Epidermal melanocyte (primary cell): ENCODE data around the gene CHCHD3.

Experiments
- DNase-seq: peaks from one replicate; pipeline ENCODE4 v3.0.0; 2011; ENCODE audit warnings: low spot score; ENCODE audit not compliant: insufficient read length

The CHCHD3 gene

DNA sequence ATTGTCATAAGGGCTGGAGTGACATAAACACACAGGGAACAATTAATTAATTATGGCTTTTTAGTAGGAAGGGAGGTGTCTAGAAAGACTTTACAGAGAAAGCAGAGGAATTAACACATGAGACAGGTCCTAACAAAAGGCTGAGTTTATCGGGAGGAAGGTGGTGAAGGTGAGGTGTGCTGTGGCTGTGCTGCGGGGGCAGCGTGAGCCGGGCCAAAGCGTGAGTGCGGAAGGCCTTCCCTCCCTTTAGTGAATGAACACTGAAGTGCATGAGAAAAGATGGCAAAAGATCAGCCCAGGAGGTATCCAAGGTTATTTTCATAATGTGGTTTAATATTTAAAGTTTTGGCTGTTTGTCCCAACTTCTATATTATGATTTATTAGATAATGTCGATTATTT is 262.2 kb downstream of the CHCHD3 start:
- no peak for DNase-seq

DNA sequence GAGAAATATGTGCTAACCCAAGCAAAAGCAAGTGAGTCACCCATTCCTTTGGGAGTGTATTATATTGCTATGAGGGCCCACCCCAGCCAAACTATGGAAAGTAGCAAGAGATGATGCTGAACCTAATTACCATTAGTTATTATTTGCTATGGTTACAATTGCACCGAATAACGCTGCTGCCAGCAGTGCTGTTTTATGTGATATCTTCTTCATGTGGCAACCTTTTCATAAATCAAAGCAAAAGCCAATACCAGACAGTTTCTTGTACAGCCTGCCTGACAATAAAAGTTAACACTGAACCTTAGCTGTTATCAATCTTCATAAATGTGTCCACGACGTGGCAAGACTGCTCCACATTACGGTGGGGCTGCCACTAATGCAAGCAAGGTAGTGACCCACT is 263.9 kb downstream of the CHCHD3 start:
- no peak for DNase-seq

DNA sequence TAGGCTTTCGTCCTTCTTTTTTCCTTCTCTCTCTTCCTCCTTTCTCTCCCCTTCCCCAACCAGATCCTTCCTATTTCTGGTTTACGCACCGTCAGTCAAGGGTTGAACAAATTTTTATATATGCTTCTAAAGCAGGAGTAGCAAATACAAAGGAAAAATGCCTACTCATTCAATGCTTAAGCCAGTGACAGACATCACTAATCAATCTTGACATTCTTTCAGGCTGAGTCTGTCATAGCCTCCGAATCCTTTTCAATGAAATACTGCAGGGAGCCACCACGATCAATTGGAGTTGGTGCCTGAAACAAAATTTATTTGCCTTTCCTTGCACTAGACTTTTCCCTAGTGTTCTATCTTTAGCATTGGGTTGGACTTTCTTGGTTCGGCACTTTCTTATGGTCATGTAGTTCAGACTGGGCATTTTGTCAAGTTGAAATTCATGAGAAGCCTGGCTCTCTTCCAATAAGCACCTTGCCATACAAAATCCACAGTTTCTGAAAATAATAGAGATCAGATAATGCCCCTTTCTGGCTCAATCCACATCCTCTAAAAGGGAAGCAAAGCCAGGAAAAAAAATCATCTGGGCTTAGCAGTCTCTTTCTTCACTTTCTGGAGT is 266.1 kb downstream of the CHCHD3 start:
- DNase-seq: no peak

DNA sequence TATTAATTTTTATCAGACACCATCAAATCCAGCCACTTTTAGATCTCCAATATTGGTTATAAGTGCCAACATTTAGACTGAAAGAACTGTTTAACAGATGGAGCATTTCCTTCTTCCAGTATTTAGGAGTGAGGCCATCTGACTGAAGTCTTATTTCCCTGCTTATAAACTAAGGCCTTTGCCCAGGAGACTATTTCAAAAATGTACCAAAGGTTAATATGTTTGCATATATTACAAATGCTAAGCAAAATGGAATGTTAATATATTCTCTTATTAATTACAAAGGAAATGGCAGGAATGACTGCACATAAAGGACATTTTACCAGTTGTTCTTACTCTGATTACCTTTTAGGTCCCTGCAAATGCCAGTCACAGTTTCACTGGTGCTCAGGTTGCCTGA is 266.8 kb downstream of the CHCHD3 start:
- DNase-seq: no peak

DNA sequence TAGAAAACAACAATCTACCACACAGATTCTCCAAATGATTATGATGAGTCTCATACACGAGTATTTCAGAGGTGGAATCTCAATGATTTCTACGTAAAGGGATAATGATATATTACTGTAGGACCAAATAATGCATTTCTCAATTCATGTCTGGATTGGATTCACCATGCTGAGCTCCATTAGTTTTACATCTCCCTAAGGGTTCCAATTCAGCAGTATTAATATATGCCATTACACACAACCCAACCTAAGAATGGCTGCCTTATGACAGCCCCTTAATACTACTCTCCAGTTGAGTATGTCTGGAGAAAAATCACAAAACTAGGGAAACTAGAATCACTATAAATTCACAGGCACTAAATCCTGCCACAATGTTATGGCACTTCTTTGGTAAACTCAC is 271.3 kb downstream of the CHCHD3 start:
- DNase-seq: no peak

DNA sequence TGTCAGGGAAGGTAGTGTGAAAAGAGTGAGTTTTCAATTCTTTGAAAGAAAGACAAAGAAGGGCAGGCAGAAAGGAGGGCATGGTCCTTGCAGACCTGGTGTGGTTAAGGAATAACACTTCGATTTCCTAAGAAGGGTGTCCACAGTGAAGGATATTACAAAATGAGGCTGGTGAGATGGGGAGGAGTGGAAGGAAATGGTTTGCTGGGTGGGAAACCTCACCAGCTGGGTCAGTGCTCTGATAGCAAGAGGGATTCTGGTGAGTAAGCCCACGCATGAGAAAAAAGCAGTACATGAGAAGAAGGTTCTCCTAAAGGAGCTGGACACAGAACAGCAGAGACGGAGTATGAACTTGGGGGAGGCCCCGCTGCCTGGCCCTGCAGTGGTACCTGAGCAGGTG is 275.1 kb downstream of the CHCHD3 start:
- DNase-seq: no peak

DNA sequence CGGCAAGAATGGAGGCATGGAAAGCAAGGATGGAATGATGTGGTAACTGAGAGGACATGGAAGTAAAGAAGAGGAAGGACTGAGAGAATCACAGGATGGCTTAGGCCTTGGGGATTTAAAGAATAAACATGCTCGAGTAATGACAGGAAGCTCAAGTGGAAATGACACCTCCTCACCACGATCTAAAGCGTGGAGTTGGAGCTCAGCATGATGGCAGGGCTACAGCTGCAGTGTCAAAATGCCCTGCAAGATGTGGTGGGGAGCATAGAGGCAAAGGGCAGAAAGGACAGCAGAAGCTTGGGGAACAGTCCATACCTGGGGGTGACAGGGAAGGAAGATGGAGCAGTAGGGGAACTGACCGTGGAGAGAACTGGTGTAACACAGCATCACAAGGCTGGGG is 276.1 kb downstream of the CHCHD3 start:
- no peak for DNase-seq

DNA sequence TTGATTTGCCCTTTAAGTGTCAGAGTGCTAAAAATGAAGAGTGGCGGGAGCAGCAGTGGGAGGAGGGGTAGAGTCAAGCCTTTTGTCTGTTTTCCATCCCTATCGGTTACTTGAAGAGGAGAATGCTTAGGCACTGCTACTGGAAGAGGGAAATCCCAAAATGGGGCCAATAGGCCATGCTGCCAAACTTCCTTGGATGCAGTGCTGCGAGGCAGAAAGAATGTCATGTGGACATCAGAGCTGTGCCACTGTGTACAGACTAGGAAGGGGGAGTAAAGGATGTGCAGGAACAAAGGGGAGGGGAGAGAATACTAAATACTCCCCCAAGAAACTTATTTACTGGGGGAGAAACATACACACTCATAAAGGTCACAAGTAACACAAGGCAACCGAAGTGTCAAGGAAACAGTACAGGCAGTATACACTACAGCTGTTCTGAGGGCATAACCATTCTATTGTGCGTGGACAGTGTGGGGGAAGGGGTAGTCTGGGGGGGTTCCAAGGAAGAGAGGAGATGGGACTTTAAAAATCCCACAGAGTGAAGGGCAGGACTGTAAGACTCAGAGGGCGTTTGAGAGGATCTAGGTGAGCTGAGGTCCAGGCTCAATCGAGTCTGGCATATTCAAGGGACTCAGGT is 276.9 kb downstream of the CHCHD3 start:
- DNase-seq: no peak

DNA sequence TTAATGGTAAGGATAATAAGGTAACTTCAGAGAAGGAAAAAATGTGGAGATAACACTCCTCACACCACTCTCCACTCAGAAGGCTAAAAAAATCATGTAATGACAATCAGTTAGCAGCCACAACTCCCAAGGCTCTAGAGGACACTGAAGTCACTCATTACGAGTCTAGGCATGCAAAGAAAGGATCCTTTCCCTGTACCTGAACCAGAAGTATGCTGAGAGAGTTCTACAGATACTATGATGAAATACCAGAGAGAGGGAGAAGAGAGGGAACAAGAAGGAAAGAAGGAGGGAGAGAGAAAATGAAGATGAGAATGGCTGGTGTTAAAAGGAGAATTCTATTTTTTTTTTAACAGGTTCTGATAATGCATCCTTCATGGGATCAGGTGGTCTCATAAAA is 281.4 kb downstream of the CHCHD3 start:
- no peak for DNase-seq

DNA sequence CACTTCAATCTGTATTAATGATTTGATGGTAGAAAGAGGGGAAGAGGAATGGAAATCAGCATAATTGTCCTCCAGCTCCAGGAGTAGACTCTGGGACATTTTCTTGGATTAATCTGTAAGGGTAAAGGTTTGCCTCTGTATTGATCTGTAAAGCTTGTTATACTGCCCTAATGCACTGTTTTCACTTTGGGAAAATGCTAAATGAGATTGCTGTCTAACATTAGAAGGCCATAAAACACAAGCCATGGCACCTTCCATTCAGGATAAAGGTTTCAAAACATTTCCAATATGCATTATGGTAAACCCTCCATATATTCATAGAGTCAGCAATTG is 282.8 kb downstream of the CHCHD3 start:
- no peak for DNase-seq

DNA sequence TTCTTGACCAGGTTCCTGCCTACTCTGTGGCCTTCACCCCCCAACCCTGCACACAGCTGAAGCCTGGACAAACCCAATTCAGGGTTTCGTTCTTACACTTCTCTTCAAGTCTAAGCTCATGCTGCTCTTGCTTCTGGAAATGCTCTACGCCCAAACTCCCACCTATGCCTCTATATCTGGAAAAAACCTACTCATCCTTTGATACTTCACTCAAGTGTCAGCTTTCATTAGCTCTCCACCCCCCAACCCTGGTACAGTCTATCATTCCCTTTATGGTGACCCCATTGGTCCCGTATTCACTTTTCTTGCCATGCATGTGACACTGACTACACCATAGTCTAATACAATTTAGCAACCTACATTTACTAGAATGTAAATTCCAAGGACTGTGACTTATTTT is 284.7 kb downstream of the CHCHD3 start:
- no peak for DNase-seq

DNA sequence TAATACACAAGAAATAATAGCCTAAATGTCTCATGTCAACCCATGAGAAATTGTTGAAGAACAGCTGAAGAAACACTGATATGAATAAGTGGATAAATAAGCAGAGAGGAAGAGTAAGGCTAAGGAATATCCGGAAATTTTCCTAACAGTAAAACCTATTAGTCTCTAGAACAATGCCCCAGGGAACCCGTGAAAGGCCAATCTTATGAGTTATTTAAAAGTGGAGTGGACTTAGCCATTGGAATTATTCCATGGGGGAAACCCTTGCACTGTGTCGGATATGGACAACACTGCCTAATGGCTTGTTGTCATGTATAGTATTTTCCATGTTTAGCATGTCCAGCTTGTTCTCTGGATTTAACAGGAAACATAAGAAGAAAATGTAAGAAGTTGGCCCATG is 288.4 kb downstream of the CHCHD3 start:
- DNase-seq: no peak

DNA sequence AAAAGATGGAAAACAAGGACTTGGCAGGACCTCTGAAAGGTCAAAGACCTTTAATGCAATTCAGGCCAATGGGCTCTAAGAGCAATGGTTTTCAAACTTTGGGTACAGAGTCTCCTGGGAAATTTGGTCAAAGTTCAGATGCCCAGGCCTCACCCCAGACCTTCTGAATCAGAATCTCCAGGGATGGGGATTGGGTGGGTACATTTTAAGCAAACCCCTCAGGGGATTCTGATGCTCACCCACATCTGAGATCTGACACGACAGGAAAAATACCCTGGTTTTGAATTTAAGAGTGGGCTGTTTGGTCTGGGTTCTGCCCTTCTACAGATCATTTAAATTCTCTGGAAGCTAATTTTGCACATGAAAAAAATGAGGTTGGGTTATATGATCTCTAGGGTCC is 290.9 kb downstream of the CHCHD3 start:
- no peak for DNase-seq

DNA sequence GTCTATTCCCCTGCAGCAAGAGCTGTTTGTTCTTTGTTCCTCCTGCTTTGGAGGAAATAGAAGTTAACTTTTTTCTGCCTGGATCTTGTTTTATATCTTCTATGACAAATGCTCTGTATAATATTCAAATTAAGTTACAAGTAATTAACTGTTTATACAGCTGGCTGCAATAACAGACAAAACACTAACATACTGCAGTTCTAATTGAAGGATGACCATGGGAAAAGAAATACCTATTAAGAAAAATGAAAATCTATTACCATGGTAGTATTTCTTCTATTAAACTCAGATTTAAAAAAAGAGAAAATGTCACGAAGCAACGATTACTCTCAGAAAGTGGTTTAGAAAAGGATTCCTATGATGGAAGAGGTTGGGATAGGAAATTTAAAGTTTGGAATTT is 291.8 kb downstream of the CHCHD3 start:
- no peak for DNase-seq

DNA sequence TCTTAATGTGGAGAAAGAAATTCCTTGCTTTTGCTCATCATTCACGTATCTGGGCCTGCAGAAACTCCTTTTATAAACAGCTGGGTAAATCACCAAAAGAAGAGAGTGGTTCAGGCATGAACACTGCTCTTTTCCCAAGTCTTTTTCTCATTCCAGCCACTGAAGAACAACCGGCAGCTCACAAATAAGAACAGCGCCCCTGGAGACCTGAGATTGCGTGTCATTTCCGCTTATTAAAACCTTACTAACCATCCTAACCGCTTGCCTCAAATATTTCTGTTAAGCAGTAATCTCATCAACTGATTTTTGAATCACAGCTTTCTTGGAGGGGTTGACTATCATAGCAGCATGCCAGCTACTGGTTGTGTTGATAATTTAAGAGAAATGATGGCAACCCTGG is 292.6 kb downstream of the CHCHD3 start:
- DNase-seq: no peak

DNA sequence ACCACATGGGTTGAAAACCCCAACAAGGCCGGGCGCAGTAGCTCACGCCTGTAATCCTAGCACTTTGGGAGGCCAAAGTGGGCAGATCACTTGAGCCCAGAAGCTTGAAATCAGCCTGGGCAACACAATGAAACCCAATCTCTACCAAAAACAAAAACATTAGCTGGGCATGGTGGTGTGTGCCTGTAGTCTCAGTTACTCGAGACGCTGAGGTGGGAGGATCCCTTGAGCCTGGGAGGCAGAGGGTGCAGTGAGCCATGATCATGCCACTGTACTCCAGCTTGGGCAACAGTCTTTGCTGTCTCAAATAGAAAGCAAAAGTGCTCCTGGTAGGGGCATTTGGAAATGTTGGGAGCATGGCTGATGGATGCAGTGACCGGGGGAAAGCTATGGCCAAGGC is 296.0 kb downstream of the CHCHD3 start:
- no peak for DNase-seq

DNA sequence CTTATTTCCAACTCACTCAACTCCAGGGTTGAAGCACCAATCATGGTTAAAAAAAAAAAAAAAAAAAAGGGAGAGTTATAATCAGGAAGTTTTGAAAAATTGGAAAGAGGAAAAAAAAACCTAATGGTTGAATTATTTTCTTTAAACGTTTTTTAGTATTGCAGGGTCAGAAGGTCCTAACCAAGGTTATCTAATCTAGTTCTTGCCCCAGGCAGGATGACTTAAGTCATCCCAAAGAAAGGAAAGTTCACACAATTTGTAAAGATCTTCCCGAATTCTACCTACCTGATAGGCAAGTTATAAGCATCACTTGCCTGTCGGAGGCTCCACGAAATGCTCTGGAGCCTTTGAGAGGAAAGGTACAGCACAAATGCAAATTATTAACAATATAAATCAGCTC is 297.5 kb downstream of the CHCHD3 start:
- no peak for DNase-seq

DNA sequence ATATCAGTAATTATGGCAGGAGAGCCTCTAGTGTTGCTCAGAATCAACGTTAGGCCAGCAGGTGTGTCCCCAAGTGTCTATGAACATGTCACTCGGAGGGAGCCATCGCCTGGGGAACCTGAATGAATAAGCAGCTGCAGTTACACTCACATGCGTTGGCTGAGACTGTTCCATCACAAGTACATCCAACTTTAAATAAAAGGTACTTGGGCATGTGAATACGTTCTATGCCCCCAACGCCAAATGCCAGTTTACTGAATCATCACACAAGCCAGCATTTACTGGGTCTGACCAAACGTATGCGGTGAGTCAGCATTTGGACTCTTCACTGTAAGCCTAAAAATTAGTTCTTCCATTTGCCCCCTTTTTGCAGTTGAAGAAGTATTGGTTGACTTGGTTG is 298.1 kb downstream of the CHCHD3 start:
- DNase-seq: no peak

DNA sequence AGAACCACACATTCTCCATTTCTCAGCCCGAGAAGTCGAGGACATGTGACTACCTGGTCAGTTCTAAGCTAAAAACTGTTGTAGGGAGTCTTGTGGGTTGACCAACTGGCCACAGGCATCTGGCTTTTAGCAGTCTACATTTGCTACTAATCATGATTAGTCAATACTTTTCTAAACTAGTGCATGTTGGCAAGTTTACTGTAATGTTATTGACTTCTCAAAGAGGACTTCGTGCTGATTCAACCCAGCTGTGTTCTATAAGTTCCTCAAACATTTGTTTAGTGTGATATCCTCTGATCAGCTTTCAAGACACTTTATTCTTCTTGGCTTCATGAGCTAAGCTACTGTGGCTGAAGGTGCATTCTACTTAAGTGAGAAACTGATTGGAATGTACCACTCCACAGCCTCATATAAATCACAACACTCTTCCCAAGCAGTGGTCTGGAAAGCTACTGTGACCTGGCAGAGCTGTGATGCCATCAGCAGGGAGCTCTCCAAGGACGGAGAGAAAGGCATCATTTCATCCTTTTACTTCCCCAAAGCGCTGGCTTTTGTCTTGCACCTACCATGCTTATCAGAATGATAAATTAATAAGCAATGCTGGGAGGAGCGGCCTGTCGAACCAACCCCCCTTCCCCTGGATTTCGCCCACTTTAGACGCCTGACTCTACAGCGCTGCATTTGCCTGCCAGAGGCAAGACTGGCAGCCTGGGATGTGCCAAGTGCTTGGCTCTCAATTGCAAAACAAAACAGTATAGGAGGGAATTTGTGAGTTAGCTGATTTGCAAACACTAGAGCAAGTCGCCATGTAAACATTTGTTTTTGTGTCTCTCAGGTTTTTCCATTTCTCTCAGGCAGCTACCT is 298.9 kb downstream of the CHCHD3 start:
- peak; percentile 43 for DNase-seq

DNA sequence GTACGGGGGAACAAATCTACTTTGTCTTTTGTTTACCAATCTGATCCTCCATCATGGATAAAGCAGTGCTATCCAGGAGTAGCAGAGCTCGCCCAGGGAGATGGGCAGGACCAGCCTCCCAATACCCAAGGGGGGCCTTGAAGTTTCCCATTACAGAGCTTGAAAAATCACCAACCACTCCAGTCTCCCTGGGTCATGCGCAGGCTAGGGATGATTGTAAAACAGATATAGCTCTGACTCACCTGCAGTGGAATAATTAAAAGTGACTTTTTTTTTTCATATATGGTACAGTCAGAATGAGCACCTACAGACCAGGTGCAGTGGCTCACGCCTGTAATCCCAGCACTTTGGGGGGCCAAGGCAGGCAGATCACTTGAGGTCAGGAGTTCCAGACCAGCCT is 301.1 kb downstream of the CHCHD3 start:
- no peak for DNase-seq

DNA sequence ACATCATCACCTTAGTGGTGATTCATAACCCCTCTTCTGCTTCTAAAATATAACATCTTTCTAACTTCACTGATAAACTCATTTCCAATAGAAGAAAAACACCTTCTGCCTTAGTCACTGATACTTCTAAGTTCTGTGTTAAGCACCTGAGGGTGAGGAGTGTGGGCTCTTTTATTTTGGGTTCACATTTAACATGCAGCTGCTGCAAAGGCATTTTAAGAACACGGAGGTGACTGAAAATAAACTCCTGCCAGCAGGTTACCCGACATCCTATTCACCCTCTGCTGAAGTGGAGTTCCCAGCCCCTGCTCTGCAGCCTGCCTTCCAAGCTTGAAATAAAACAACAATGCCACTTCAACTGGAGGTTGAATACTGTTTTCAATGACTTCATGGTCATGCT is 302.7 kb downstream of the CHCHD3 start:
- no peak for DNase-seq

DNA sequence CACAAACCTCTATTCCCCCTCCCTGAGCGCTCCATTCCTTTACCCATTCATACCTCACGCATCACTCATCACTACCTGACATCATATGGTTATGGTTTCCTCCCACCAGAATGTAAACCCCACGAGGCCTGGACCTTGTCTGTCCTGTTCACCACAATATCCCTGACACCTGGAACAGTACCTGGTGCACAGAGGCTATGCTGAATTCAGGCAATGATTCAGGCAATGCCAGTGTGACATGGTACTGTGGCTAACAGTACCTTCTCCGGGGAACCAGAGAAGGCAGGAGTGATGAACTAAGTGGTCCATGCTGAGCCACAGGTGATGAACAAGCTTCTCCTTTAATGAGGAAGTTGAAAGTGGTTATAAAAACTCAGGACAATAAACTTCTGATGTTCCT is 303.1 kb downstream of the CHCHD3 start:
- no peak for DNase-seq

DNA sequence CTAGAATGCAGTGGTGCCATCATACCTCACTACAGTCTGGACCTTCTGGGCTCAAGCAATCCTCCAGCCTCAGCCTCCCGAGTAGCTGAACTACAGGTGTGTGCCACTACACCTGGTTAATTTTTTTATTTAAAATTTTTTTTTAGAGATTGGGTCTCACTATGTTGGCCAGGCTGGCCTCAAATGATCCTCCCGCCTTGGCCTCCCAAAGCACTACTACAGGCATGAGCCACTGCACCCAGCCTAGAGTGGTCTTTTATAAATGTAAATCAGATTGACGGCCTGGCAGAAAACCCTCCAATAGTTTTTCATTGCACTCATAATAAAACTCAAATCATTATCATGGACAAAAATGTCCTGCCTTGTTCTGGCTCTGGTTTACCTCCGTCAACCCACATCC is 303.9 kb downstream of the CHCHD3 start:
- DNase-seq: no peak
